ENCODE data around the gene APCS.

APCS gene

GRCh38 chr1:159587461-159587951, at the start of gene APCS:
Gene APCS, plus strand, starts transcription at chr1:159587826. Its CDS starts 96 bp downstream, at chr1:159587922.
- TF ChIP-seq GATA3 (IDR thresholded peaks at IDR 0.05; ENCODE audit: low read depth, low read length) (no peak), GATA2 (IDR thresholded peaks at IDR 0.05; ENCODE audit: low read depth, low read length) (no peak)

- TF ChIP-seq GATA3 (IDR thresholded peaks at IDR 0.05; ENCODE audit: low read depth, low read length) (no peak), GATA2 (IDR thresholded peaks at IDR 0.05; ENCODE audit: low read depth, low read length) (no peak)
These were observed 39.5 kb upstream of the APCS start for GRCh38 chr1:159548126-159548525.

- no peak for TF ChIP-seq GATA2 (IDR thresholded peaks at IDR 0.05; ENCODE audit: low read depth, low read length)
- TF ChIP-seq GATA3 (IDR thresholded peaks at IDR 0.05; ENCODE audit: low read depth, low read length): no peak
These were observed 33.4 kb upstream of the APCS start for GRCh38 chr1:159554261-159554660.

- TF ChIP-seq GATA2 (IDR thresholded peaks at IDR 0.05; ENCODE audit: low read depth, low read length) (no peak), GATA3 (IDR thresholded peaks at IDR 0.05; ENCODE audit: low read depth, low read length) (no peak)
These were observed 32.9 kb upstream of the APCS start for GRCh38 chr1:159554696-159555095.

GRCh38 chr1:159556931-159557369, 30.7 kb upstream of the APCS start:
- no peak for TF ChIP-seq GATA3 (IDR thresholded peaks at IDR 0.05; ENCODE audit: low read depth, low read length)
- TF ChIP-seq GATA2 (IDR thresholded peaks at IDR 0.05; ENCODE audit: low read depth, low read length): no peak

- TF ChIP-seq GATA3 (IDR thresholded peaks at IDR 0.05; ENCODE audit: low read depth, low read length) (no peak), GATA2 (IDR thresholded peaks at IDR 0.05; ENCODE audit: low read depth, low read length) (no peak)
These were observed 27.0 kb upstream of the APCS start for GRCh38 chr1:159560599-159560998.

GRCh38 chr1:159561497-159561896, 26.1 kb upstream of the APCS start:
- TF ChIP-seq GATA3 (IDR thresholded peaks at IDR 0.05; ENCODE audit: low read depth, low read length) (no peak), GATA2 (IDR thresholded peaks at IDR 0.05; ENCODE audit: low read depth, low read length) (no peak)

GRCh38 chr1:159562680-159563079, 24.9 kb upstream of the APCS start:
- TF ChIP-seq GATA2 (IDR thresholded peaks at IDR 0.05; ENCODE audit: low read depth, low read length) (no peak), GATA3 (IDR thresholded peaks at IDR 0.05; ENCODE audit: low read depth, low read length) (no peak)

GRCh38 chr1:159577446-159577845, 10.2 kb upstream of the APCS start:
- TF ChIP-seq GATA2 (IDR thresholded peaks at IDR 0.05; ENCODE audit: low read depth, low read length) (no peak), GATA3 (IDR thresholded peaks at IDR 0.05; ENCODE audit: low read depth, low read length) (no peak)

GRCh38 chr1:159580340-159580739, 7.3 kb upstream of the APCS start:
- TF ChIP-seq GATA2 (IDR thresholded peaks at IDR 0.05; ENCODE audit: low read depth, low read length): no peak
- no peak for TF ChIP-seq GATA3 (IDR thresholded peaks at IDR 0.05; ENCODE audit: low read depth, low read length)

GRCh38 chr1:159581422-159581821, 6.2 kb upstream of the APCS start:
- no peak for TF ChIP-seq GATA2 (IDR thresholded peaks at IDR 0.05; ENCODE audit: low read depth, low read length)
- TF ChIP-seq GATA3 (IDR thresholded peaks at IDR 0.05; ENCODE audit: low read depth, low read length): no peak

- no peak for TF ChIP-seq GATA2 (IDR thresholded peaks at IDR 0.05; ENCODE audit: low read depth, low read length)
- TF ChIP-seq GATA3 (IDR thresholded peaks at IDR 0.05; ENCODE audit: low read depth, low read length): no peak
These were observed 3.1 kb upstream of the APCS start for GRCh38 chr1:159584536-159584935.

- no peak for TF ChIP-seq GATA2 (IDR thresholded peaks at IDR 0.05; ENCODE audit: low read depth, low read length)
- TF ChIP-seq GATA3 (IDR thresholded peaks at IDR 0.05; ENCODE audit: low read depth, low read length): no peak
These were observed 4.4 kb downstream of the APCS start for GRCh38 chr1:159591981-159592380.

GRCh38 chr1:159594625-159595405, 7.2 kb downstream of the APCS start:
- no peak for TF ChIP-seq GATA2 (IDR thresholded peaks at IDR 0.05; ENCODE audit: low read depth, low read length)
- no peak for TF ChIP-seq GATA3 (IDR thresholded peaks at IDR 0.05; ENCODE audit: low read depth, low read length)

- TF ChIP-seq GATA3 (IDR thresholded peaks at IDR 0.05; ENCODE audit: low read depth, low read length) (no peak), GATA2 (IDR thresholded peaks at IDR 0.05; ENCODE audit: low read depth, low read length) (no peak)
These were observed 10.6 kb downstream of the APCS start for GRCh38 chr1:159598196-159598595.
